ENCODE results near the gene LKAAEAR1.

LKAAEAR1 gene

DNA sequence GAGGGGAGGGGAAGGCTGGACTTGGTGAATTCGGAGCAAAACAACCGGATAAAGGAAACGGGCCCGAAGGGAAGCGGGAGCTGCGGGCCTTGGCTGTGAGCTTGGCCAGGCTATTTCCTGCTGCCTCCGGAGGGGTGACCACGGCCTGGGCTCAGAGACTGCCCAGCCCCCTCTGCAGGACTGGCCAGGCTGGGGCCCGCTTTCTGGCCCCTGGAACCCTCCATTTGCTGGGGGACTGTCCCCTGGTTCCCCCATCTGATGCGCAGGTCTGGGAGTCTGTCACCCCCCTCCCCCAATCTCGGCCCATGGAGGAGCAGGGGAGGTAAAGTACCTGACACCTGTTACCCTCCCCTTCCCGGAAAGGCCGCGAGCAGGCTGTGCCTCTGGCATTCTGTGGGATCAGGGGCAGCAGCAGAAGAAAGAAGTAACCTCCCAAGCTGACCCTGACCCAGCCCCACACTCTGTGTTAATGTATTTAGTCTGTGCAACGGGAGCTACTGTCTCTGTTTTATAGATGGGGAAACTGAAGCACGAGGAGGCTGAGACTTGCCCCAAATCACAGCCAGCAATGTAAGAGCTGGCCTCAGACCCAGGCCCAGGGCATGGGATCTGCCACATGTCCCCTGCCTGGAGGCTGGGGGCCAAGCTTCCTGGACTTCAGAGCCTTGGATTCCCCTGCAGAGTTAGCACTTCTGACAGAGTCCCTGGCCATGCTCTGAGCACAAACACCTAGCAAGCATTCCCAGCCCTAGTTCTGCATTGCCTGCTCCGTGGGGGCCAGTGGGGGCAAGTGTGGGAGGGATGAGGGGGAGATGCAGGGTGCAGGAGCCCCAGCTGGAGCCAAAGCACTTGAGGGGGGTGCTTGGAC lies 44.7 kb downstream of the LKAAEAR1 start:
- H3K4me1 ChIP-seq (ENCODE audit: control insufficient read depth, insufficient read depth, low read length) = peaks cover 35% of the 10 kb centered on the region
- no peaks in the 10 kb centered on the region for H3K9me3 ChIP-seq (ENCODE audit: control insufficient read depth in 2 of 2, low read length in 2 of 2)
- H3K27me3 ChIP-seq (ENCODE audit: control insufficient read depth in 1 of 2, insufficient read depth in 2 of 2, low read length in 2 of 2) = peaks cover 37 to 62% of the 10 kb centered on the region in 2 donors
- H3K27ac ChIP-seq (ENCODE audit: low read length) = peak overlapping the region; percentile 6
- H3K36me3 ChIP-seq (ENCODE audit: control insufficient read depth in 2 of 2, insufficient read depth in 2 of 2, low read length in 2 of 2) = peaks cover 0 to 2% of the 10 kb centered on the region in 2 donors
- no peak overlapping the region for H3K9ac ChIP-seq (ENCODE audit: low read length in 2 of 2)
- peak overlapping the region; percentile 25 to 65 for H3K4me3 ChIP-seq (ENCODE audit: low read length in 2 of 2)

DNA sequence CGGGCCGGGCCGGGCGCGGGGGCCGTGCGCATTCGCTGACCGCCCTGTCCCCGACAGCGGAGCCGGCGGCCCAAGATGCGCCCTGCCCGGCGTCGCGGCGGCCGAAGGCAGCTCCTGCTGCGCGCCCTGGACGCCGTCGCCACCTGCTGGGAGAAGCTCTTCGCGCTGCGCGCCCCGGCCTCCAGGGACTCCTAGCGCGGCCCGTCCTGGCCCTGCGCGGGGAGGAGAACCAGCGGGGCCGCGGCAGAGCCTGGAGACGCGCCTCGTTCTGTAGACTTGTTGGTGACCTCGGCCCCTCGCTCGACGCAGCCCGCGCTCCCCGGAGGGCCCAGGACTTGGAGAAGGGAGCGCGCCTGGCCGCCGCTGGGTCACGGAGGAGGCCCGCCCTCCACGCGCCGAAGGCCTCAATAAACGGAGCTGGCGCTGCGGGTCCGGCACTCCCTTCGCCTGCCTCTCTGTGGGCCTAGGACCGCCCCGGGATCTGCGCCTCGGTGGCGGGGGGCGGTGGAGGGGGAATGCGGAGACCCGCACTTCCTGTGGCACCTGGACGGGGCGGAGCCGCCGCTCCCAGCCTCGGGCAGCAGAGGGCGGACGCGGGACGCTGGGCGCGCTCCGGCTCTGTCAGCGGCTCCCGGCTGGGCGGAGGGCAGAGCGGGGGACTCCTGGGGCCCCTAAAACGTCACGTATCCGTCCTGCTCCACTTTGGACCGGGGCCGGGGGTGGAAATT lies 45.5 kb downstream of the LKAAEAR1 start:
- Histone ChIP-seq H3K4me1 (ENCODE audit: control insufficient read depth, insufficient read depth, low read length) (peaks cover 35% of the 10 kb centered on the region), H3K9ac (ENCODE audit: low read length in 2 of 2) (no peak overlapping the region), H3K27me3 (ENCODE audit: control insufficient read depth in 1 of 2, insufficient read depth in 2 of 2, low read length in 2 of 2) (peaks cover 37 to 60% of the 10 kb centered on the region in 2 donors), H3K27ac (ENCODE audit: low read length) (no peak overlapping the region), H3K4me3 (ENCODE audit: low read length in 2 of 2) (peak overlapping the region; percentile 25 to 65), H3K9me3 (ENCODE audit: control insufficient read depth in 2 of 2, low read length in 2 of 2) (no peaks in the 10 kb centered on the region), H3K36me3 (ENCODE audit: control insufficient read depth in 2 of 2, insufficient read depth in 2 of 2, low read length in 2 of 2) (peaks cover 7 to 9% of the 10 kb centered on the region in 2 donors)

DNA sequence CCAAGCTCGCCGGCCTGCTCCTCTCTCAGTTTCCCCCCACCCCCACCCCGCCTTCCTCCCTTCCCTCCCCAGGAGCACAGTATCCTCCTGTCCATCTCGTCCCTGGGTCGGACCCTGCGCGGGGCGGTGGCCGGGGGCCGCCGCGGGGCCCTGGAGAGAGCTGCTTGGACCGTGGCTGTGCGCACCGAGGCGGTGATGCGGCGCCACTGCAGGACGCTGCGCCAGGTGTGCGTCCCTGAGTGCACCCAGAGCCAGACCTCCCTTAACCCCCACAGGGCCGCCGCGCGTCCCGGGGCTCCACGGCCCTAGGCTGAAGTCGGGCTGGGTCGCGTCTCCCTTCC lies 46.0 kb downstream of the LKAAEAR1 start:
- no peaks in the 10 kb centered on the region for H3K9me3 ChIP-seq (ENCODE audit: control insufficient read depth in 2 of 2, low read length in 2 of 2)
- H3K9ac ChIP-seq (ENCODE audit: low read length in 2 of 2) = no peak overlapping the region
- peaks cover 7 to 11% of the 10 kb centered on the region in 2 donors for H3K36me3 ChIP-seq (ENCODE audit: control insufficient read depth in 2 of 2, insufficient read depth in 2 of 2, low read length in 2 of 2)
- peaks cover 35% of the 10 kb centered on the region for H3K4me1 ChIP-seq (ENCODE audit: control insufficient read depth, insufficient read depth, low read length)
- peak overlapping the region in 1 of 2 donors; percentile 65 for H3K4me3 ChIP-seq (ENCODE audit: low read length in 2 of 2)
- H3K27me3 ChIP-seq (ENCODE audit: control insufficient read depth in 1 of 2, insufficient read depth in 2 of 2, low read length in 2 of 2) = peaks cover 37 to 58% of the 10 kb centered on the region in 2 donors
- H3K27ac ChIP-seq (ENCODE audit: low read length) = no peak overlapping the region

DNA sequence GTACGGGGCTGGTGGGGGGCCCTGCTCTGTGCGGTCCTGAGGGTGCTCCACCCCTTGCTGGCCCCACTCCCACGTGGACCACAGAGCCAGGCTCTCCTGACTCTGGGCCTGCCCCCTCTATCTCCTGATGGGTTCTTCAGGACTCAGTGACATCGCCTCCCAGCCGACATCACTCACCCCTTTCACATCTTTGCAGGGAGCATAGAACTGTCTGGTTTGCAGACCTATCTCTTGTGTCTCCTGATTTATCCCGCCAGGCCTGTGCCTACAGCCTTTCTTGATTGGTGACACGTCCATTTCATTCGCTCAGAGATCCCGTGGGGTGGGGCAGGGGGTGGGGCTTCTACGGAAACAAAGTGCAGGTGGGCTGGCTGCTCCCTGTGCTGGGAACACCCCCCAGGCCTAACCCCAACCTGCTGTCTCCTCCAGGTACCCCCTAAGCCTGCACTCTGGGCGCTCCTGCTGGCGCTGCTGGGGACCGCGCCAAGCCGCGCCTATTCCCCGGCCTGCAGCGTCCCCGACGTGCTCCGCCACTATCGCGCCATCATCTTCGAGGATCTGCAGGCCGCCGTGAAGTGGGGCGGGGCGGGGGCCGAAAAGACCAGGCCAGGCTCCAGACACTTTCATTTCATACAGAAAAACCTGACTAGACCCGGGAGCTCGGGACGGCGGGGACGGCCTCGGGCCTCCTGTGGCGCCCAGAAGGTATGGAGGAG lies 46.5 kb downstream of the LKAAEAR1 start:
- Histone ChIP-seq H3K4me3 (ENCODE audit: low read length in 2 of 2) (no peak overlapping the region), H3K36me3 (ENCODE audit: control insufficient read depth in 2 of 2, insufficient read depth in 2 of 2, low read length in 2 of 2) (peaks cover 10 to 17% of the 10 kb centered on the region in 2 donors), H3K27me3 (ENCODE audit: control insufficient read depth in 1 of 2, insufficient read depth in 2 of 2, low read length in 2 of 2) (peaks cover 37 to 58% of the 10 kb centered on the region in 2 donors), H3K27ac (ENCODE audit: low read length) (no peak overlapping the region), H3K9ac (ENCODE audit: low read length in 2 of 2) (no peak overlapping the region), H3K9me3 (ENCODE audit: control insufficient read depth in 2 of 2, low read length in 2 of 2) (no peaks in the 10 kb centered on the region), H3K4me1 (ENCODE audit: control insufficient read depth, insufficient read depth, low read length) (peaks cover 35% of the 10 kb centered on the region)

DNA sequence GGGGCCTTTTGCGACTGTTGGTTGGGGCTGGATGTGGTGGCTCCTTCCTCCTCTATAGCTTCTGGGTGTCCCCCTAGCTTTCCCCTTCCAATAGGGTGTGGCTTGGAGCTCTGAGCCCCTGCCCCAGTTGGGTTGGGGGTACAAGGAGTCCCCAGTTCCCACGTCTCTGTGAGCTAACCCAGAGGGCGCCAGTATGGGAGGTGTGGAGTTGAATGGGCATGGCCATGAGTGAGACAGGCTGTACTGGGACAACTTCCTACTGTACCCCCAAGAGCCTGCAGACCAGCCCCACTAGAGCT lies 47.0 kb downstream of the LKAAEAR1 start:
- Histone ChIP-seq H3K4me1 (ENCODE audit: control insufficient read depth, insufficient read depth, low read length) (peaks cover 31% of the 10 kb centered on the region), H3K9me3 (ENCODE audit: control insufficient read depth in 2 of 2, low read length in 2 of 2) (no peaks in the 10 kb centered on the region), H3K9ac (ENCODE audit: low read length in 2 of 2) (no peak overlapping the region), H3K27ac (ENCODE audit: low read length) (no peak overlapping the region), H3K4me3 (ENCODE audit: low read length in 2 of 2) (no peak overlapping the region), H3K27me3 (ENCODE audit: control insufficient read depth in 1 of 2, insufficient read depth in 2 of 2, low read length in 2 of 2) (peaks cover 34 to 55% of the 10 kb centered on the region in 2 donors), H3K36me3 (ENCODE audit: control insufficient read depth in 2 of 2, insufficient read depth in 2 of 2, low read length in 2 of 2) (peaks cover 16 to 20% of the 10 kb centered on the region in 2 donors)

DNA sequence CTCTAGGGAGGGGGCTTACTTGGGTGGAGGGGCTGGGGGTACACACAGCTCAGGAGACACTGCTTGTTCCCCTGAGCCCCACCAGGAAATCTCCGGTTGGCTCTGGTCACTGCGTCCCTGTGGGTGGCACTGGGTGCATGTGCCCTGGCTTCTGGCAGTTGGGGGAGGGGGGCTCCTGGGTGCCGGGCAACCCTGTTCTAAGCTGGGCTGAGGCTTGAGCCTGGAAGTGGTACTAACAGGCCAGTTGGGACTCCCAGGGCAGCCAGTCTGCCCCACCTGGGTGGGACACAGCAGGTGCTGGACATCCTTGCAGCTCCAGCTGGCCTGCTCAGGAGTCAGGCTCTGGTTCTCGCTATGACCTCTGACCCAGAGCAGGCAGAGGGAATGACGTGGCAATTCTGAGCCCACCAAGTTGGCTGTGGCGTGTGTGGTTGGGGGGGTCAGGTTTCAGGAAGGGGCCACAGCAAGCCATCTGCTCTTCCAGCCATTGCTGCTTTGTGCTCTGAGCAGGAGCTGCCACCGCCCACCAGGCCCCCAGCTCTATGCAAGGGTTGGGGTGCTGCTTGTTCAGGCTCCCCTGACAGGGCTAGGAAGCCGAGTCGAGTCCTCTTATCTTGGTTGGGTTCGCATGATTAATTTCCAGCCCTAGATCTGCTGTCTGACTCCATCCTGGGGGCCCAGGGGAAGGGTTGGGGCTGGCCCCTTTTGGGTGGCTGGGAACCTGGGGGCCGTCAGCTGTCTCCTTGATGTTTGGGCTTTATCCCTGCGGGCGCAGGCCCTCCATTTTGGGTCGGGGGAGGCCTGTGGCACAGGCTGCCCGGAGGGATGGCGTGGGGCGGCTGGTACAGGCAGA lies 47.6 kb downstream of the LKAAEAR1 start:
- H3K36me3 ChIP-seq (ENCODE audit: control insufficient read depth in 2 of 2, insufficient read depth in 2 of 2, low read length in 2 of 2) = peaks cover 21 to 26% of the 10 kb centered on the region in 2 donors
- H3K4me1 ChIP-seq (ENCODE audit: control insufficient read depth, insufficient read depth, low read length) = peaks cover 26% of the 10 kb centered on the region
- H3K27me3 ChIP-seq (ENCODE audit: control insufficient read depth in 1 of 2, insufficient read depth in 2 of 2, low read length in 2 of 2) = peaks cover 31 to 49% of the 10 kb centered on the region in 2 donors
- no peak overlapping the region for H3K4me3 ChIP-seq (ENCODE audit: low read length in 2 of 2)
- H3K27ac ChIP-seq (ENCODE audit: low read length) = no peak overlapping the region
- no peaks in the 10 kb centered on the region for H3K9me3 ChIP-seq (ENCODE audit: control insufficient read depth in 2 of 2, low read length in 2 of 2)
- no peak overlapping the region for H3K9ac ChIP-seq (ENCODE audit: low read length in 2 of 2)

DNA sequence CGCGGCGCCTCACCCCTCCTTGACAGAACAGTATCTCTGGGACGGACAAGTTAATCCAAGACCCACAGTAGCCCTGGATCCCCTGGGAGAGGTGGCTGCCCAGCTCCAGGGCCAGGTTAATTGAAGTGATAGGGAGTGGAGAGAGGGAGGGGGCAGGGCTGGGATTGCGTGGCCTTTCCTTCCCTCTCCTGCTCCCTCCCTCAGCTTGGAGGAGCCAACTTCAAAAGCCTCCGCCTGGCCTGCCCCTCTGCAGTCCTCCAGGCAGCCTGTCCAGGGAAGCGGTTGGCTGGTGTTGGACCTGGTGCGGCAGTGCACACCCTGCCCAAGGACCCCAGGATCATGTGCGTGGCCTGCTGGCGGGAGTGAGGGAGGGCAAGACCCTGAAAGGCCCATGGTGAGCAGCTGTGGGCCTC lies 48.3 kb downstream of the LKAAEAR1 start, which contains the start of gene C20orf204:
C20orf204 (plus strand) TSS at position 250 of the 413 bp plus-strand sequence; CDS start at position 392, 142 bp downstream.
- no peak within 1 kb of the TSS for H3K9ac ChIP-seq (ENCODE audit: low read length in 2 of 2)
- no peak within 1 kb of the TSS for H3K4me3 ChIP-seq (ENCODE audit: low read length in 2 of 2)
- H3K9me3 ChIP-seq (ENCODE audit: control insufficient read depth in 2 of 2, low read length in 2 of 2) = no peaks in the 10 kb centered on the region
- H3K27me3 ChIP-seq (ENCODE audit: control insufficient read depth in 1 of 2, insufficient read depth in 2 of 2, low read length in 2 of 2) = peaks cover 25 to 43% of the 10 kb centered on the region in 2 donors
- peaks cover 25% of the 10 kb centered on the region for H3K4me1 ChIP-seq (ENCODE audit: control insufficient read depth, insufficient read depth, low read length)
- no peak within 1 kb of the TSS for H3K27ac ChIP-seq (ENCODE audit: low read length)
- H3K36me3 ChIP-seq (ENCODE audit: control insufficient read depth in 2 of 2, insufficient read depth in 2 of 2, low read length in 2 of 2) = peaks cover 23 to 26% of the 10 kb centered on the region in 2 donors

DNA sequence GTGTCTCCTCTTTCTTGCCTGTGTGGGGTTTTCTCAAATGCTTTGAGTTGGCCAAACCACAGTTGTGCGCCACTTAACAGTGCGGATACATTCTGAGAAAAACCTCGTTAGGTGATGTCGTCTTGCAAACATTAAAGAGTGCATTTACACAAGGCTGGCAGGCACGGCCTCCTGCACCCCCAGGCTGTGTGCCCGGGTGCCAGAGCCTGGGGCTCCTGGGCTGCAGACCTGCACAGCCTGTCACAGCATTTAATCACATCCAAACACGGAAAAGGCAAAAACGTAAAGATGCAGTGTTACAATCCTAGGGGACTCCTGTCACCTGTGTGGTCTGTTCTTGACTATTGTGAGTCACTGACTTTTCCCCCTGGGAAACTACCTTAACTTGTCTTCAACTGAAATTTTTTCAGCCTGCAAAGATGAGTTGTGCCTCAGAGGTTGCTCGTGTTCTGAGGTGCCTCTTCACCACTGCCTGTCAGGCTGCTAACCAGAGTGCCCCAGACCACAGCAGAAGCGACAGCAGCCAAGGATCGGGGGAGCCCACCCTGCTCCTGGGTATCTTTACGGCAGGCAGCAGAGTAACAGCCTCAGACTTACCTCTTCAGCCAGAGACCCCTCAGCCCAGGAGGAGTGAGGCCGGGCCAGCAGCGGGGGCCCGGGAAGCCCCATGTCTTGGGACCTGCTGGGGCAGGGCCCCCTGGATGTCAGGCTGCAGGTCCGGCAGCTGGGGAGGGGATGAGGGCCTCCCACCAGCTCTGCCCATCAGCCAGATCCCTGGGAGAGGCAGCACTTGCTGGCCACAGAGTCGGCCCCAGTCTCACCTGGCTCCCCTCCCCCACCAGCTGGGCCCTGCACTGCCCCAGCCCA lies 48.9 kb downstream of the LKAAEAR1 start:
- Histone ChIP-seq H3K27ac (ENCODE audit: low read length) (no peak overlapping the region), H3K9me3 (ENCODE audit: control insufficient read depth in 2 of 2, low read length in 2 of 2) (no peaks in the 10 kb centered on the region), H3K4me1 (ENCODE audit: control insufficient read depth, insufficient read depth, low read length) (peaks cover 23% of the 10 kb centered on the region), H3K4me3 (ENCODE audit: low read length in 2 of 2) (no peak overlapping the region), H3K36me3 (ENCODE audit: control insufficient read depth in 2 of 2, insufficient read depth in 2 of 2, low read length in 2 of 2) (peaks cover 29 to 33% of the 10 kb centered on the region in 2 donors), H3K27me3 (ENCODE audit: control insufficient read depth in 1 of 2, insufficient read depth in 2 of 2, low read length in 2 of 2) (peaks cover 19 to 36% of the 10 kb centered on the region in 2 donors), H3K9ac (ENCODE audit: low read length in 2 of 2) (no peak overlapping the region)

DNA sequence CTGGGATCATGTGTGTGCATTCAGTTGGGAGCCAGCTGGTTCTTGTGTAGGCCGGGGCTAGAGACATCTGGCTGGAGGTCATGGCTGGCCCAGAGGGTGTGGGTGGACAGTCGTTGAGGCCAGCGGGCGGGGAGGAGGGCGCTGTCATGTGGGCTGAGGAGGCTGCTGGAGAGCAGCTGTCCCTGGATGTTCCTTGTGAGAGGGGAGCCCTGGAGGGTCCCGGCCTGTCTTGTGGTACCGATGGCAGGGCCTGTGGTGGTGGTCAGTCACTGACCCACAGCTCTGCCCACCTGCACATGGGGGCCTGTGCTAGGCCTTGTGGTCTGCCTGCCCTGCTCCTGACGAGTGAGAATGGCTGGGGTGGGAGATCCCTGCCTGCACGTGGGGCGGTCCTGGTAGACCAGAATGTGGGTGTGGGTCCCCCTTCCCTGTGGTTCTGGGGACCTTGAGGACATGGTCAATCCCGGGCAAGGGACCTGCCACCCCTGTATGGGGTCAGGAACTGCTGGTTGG lies 50.2 kb downstream of the LKAAEAR1 start:
- H3K27me3 ChIP-seq (ENCODE audit: control insufficient read depth in 1 of 2, insufficient read depth in 2 of 2, low read length in 2 of 2) = peaks cover 8 to 24% of the 10 kb centered on the region in 2 donors
- H3K36me3 ChIP-seq (ENCODE audit: control insufficient read depth in 2 of 2, insufficient read depth in 2 of 2, low read length in 2 of 2) = peaks cover 41 to 45% of the 10 kb centered on the region in 2 donors

More for the DNA sequence above, 50.2 kb downstream of the LKAAEAR1 start:
- no peak overlapping the region for H3K27ac ChIP-seq (ENCODE audit: low read length)
- no peaks in the 10 kb centered on the region for H3K9me3 ChIP-seq (ENCODE audit: control insufficient read depth in 2 of 2, low read length in 2 of 2)
- H3K4me1 ChIP-seq (ENCODE audit: control insufficient read depth, insufficient read depth, low read length) = peaks cover 17% of the 10 kb centered on the region
- H3K9ac ChIP-seq (ENCODE audit: low read length in 2 of 2) = no peak overlapping the region
- H3K4me3 ChIP-seq (ENCODE audit: low read length in 2 of 2) = no peak overlapping the region
